Epithelial cell of prostate (primary cell): ENCODE results near the gene IFT81.
"Not testable (repeated sequence)": the region's sequence is repeated elsewhere in the genome, so short reads cannot be mapped to it uniquely, and the experiment has no call there.

ENCODE experiments used
- DNase-seq: peaks from one replicate; pipeline ENCODE4 v3.0.0-alpha.2; 2011; ENCODE audit warnings: low read depth, low spot score
- H3K27ac ChIP-seq: fragments of 450-650 bp; 2 replicates; pipeline ENCODE4 v1.5.1; 2017; ENCODE audit warnings: mild to moderate bottlenecking

The IFT81 gene

GRCh38 chr12:110234331-110234751, 110.2 kb downstream of the IFT81 start:
- H3K27ac ChIP-seq = no peak overlapping the region
- DNase-seq = no peak

- DNase-seq = no peak
- H3K27ac ChIP-seq = no peak overlapping the region
These were observed 110.6 kb downstream of the IFT81 start for GRCh38 chr12:110234755-110235154.

- H3K27ac ChIP-seq = no peak overlapping the region
- no peak for DNase-seq
These were observed 111.2 kb downstream of the IFT81 start for GRCh38 chr12:110235383-110235782.

GRCh38 chr12:110243227-110243626, 119.1 kb downstream of the IFT81 start:
- DNase-seq = no peak
- no peak overlapping the region for H3K27ac ChIP-seq

- H3K27ac ChIP-seq = no peak overlapping the region
- DNase-seq = no peak
These were observed 120.2 kb downstream of the IFT81 start for GRCh38 chr12:110244372-110244771.

- no peak for DNase-seq
- H3K27ac ChIP-seq = no peak overlapping the region
These were observed 120.7 kb downstream of the IFT81 start for GRCh38 chr12:110244829-110245228.

GRCh38 chr12:110245369-110245772, 121.2 kb downstream of the IFT81 start:
- peak overlapping the region; percentile 99 for H3K27ac ChIP-seq
- DNase-seq = no peak

GRCh38 chr12:110246636-110247339, 122.6 kb downstream of the IFT81 start:
- peak overlapping the region; percentile 99 for H3K27ac ChIP-seq
- DNase-seq = no peak

- peak overlapping the region; percentile 99 for H3K27ac ChIP-seq
- DNase-seq = peak; percentile 89
These were observed 123.4 kb downstream of the IFT81 start for GRCh38 chr12:110247340-110248095.

GRCh38 chr12:110248096-110248447, 123.9 kb downstream of the IFT81 start:
- peak overlapping the region; percentile 99 for H3K27ac ChIP-seq
- peak; percentile 45 for DNase-seq

GRCh38 chr12:110249105-110249504, 124.9 kb downstream of the IFT81 start:
- H3K27ac ChIP-seq = peak overlapping the region; percentile 99
- no peak for DNase-seq

- H3K27ac ChIP-seq = peak overlapping the region; percentile 99
- no peak for DNase-seq
These were observed 125.6 kb downstream of the IFT81 start for GRCh38 chr12:110249716-110250225.

GRCh38 chr12:110251381-110251780, 127.2 kb downstream of the IFT81 start:
- no peak for DNase-seq
- no peak overlapping the region for H3K27ac ChIP-seq

GRCh38 chr12:110252716-110253115, 128.6 kb downstream of the IFT81 start:
- no peak for DNase-seq
- no peak overlapping the region for H3K27ac ChIP-seq

GRCh38 chr12:110253176-110253575, 129.0 kb downstream of the IFT81 start:
- no peak overlapping the region for H3K27ac ChIP-seq
- DNase-seq = no peak

- no peak for DNase-seq
- no peak overlapping the region for H3K27ac ChIP-seq
These were observed 130.9 kb downstream of the IFT81 start for GRCh38 chr12:110254971-110255540.

- not testable (repeated sequence) for H3K27ac ChIP-seq, DNase-seq
These were observed 131.8 kb downstream of the IFT81 start for GRCh38 chr12:110255890-110256456.

- H3K27ac ChIP-seq = no peak overlapping the region
- DNase-seq = no peak
These were observed 132.7 kb downstream of the IFT81 start for GRCh38 chr12:110256780-110257431.

- DNase-seq = no peak
- no peak overlapping the region for H3K27ac ChIP-seq
These were observed 134.3 kb downstream of the IFT81 start for GRCh38 chr12:110258466-110258865.
